ENCODE data around the gene PRKAG2.

DNA sequence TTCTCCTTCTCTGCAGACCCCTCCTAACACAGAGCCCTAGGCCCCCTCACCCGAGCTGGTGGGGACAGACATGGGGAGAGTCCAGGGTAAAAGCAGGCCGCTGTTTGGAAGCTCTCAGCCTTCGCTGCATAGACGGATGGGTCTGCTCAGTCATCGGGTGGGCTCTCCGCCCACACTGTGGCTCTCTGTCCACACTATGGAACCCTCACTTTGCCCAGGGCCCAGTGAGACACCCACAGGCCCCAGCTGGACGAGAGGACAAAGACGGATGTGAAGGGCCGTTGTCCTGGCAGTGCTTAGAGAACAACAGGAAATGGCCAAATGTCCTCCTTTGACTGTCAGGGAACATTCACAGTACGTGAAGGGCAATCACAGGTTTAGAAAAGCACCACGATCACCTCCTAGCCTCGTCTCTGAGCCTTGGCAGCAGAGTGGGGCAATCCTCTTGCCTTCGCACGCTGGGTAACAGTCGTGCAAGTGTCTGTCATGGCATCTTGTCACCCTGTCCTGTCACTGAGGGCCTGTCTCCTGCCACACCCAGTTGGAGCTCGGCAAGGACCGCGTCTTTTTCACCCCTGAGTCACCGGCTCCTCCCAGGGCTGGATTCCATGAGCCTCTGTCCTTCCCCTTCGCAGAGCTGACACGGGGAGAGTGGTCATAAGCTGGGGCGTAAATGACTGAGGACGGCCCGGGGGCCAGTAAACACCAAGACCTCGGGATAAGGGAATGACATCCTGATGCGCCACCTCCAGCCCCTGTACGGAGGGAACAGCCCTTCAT is 80.6 kb downstream of the PRKAG2 start:
- TF ChIP-seq, protein P1, sequence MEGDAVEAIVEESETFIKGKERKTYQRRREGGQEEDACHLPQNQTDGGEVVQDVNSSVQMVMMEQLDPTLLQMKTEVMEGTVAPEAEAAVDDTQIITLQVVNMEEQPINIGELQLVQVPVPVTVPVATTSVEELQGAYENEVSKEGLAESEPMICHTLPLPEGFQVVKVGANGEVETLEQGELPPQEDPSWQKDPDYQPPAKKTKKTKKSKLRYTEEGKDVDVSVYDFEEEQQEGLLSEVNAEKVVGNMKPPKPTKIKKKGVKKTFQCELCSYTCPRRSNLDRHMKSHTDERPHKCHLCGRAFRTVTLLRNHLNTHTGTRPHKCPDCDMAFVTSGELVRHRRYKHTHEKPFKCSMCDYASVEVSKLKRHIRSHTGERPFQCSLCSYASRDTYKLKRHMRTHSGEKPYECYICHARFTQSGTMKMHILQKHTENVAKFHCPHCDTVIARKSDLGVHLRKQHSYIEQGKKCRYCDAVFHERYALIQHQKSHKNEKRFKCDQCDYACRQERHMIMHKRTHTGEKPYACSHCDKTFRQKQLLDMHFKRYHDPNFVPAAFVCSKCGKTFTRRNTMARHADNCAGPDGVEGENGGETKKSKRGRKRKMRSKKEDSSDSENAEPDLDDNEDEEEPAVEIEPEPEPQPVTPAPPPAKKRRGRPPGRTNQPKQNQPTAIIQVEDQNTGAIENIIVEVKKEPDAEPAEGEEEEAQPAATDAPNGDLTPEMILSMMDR (IDR thresholded peaks at IDR 0.05; ENCODE audit: low read depth, low read length, missing input control), result no peak
- TF ChIP-seq GABPA (IDR thresholded peaks at IDR 0.05 in 1 of 2, conservative IDR thresholded peaks at IDR 0.05 in 1 of 2) (no peak), SP1 (IDR thresholded peaks at IDR 0.05) (no peak), TAF1 (conservative IDR thresholded peaks at IDR 0.05) (no peak), RAD21 (IDR thresholded peaks at IDR 0.05) (no peak), JUND (IDR thresholded peaks at IDR 0.05) (no peak), NR2F2 (IDR thresholded peaks at IDR 0.05) (no peak)
- TF ChIP-seq, protein P2, sequence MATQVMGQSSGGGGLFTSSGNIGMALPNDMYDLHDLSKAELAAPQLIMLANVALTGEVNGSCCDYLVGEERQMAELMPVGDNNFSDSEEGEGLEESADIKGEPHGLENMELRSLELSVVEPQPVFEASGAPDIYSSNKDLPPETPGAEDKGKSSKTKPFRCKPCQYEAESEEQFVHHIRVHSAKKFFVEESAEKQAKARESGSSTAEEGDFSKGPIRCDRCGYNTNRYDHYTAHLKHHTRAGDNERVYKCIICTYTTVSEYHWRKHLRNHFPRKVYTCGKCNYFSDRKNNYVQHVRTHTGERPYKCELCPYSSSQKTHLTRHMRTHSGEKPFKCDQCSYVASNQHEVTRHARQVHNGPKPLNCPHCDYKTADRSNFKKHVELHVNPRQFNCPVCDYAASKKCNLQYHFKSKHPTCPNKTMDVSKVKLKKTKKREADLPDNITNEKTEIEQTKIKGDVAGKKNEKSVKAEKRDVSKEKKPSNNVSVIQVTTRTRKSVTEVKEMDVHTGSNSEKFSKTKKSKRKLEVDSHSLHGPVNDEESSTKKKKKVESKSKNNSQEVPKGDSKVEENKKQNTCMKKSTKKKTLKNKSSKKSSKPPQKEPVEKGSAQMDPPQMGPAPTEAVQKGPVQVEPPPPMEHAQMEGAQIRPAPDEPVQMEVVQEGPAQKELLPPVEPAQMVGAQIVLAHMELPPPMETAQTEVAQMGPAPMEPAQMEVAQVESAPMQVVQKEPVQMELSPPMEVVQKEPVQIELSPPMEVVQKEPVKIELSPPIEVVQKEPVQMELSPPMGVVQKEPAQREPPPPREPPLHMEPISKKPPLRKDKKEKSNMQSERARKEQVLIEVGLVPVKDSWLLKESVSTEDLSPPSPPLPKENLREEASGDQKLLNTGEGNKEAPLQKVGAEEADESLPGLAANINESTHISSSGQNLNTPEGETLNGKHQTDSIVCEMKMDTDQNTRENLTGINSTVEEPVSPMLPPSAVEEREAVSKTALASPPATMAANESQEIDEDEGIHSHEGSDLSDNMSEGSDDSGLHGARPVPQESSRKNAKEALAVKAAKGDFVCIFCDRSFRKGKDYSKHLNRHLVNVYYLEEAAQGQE (IDR thresholded peaks at IDR 0.05), result no peak
- TF ChIP-seq, protein P3, sequence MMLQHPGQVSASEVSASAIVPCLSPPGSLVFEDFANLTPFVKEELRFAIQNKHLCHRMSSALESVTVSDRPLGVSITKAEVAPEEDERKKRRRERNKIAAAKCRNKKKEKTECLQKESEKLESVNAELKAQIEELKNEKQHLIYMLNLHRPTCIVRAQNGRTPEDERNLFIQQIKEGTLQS (IDR thresholded peaks at IDR 0.05), result no peak
- TF ChIP-seq, protein P4, sequence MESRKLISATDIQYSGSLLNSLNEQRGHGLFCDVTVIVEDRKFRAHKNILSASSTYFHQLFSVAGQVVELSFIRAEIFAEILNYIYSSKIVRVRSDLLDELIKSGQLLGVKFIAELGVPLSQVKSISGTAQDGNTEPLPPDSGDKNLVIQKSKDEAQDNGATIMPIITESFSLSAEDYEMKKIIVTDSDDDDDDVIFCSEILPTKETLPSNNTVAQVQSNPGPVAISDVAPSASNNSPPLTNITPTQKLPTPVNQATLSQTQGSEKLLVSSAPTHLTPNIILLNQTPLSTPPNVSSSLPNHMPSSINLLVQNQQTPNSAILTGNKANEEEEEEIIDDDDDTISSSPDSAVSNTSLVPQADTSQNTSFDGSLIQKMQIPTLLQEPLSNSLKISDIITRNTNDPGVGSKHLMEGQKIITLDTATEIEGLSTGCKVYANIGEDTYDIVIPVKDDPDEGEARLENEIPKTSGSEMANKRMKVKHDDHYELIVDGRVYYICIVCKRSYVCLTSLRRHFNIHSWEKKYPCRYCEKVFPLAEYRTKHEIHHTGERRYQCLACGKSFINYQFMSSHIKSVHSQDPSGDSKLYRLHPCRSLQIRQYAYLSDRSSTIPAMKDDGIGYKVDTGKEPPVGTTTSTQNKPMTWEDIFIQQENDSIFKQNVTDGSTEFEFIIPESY (IDR thresholded peaks at IDR 0.05), result no peak
